Head of caudate nucleus (tissue), 42 donors: Measurements from ENCODE around the gene OGDHL.
"Not testable (repeated sequence)": the region's sequence is repeated elsewhere in the genome, so short reads cannot be mapped to it uniquely, and the experiment has no call there.

Source experiments
- DNase-seq, 42 donors: peaks; one replicate each; pipeline versions ENCODE4 v3.0.0 to v3.0.0-alpha.2; 2020 to 2021; ENCODE audit warnings: mixed read lengths in 7 of 42
- intact Hi-C: fragments of 100-400 bp; cut with DNase I; formaldehyde crosslinking; loops from one replicate; pipeline ENCODE4 v1.15.0; 2022

OGDHL gene

DNA sequence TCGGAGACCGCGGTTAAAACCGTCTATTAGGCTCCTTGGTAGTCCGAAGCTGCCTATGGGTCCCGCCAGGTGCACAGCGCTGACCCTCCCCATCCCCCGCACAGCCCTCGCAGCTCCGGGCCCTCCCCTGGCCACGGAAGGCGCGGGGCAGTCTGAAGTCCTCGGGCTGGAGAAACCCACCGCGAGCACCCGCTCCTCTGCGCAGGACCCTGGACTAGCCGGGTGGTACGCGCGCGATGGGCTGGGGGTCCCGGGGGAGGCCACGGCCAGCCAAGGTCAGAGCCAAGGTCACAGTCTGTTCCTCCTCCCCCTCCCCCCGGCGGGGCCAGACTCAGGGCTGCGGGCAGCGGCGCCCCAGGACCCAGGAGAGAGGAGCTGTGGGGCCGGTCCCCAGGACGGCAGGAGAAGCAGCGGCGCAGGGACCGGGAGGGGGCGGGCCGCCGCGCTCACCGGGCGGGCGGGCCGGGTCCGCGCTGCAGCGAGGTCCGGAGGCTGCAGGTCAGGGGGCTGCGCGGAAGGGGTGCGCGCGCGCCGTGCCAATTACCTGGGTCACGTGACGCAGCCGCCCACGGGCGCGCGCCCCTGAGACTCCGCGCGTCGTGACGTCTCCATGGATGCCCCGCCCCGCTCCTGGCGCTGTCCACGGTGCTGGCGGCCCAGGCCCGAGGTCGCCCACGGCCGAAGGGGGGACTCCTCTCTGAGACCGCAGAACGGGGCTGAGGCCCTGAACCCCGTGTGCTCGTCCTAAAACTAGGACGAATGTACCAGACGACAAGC lies at the start of gene OGDHL:
TSS of gene OGDHL (minus strand) at position 535 of the 777 bp plus-strand sequence. CDS start 3,731 bp downstream, outside the sequence.
- intact Hi-C loops, result no loop called here
- DNase-seq, result peak; percentile 29 to 91 (median 78)

DNA sequence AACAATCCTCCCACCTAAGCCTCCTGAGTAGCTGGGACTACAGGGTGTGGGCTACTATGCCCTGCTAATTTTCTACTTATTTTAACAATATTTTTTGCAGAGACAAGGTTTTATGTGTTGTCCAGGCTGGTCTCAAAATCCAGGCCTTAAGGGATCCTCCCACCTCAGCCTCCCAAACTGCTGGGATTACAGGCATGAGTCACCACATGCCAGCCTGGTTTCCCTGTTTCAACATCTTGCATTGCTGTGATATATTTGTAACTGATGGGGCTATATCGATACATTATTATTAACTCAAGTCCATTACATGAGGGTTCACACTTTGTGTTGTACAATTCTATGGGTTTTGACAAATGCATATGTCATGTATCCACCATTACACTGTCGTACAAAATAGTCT lies 41.9 kb upstream of the OGDHL start:
- intact Hi-C loops, result no loop called here
- DNase-seq, result no peak

GRCh38 chr10:49798275-49798674 lies 36.2 kb upstream of the OGDHL start:
- intact Hi-C loops, result no loop called here
- no peak for DNase-seq

GRCh38 chr10:49791100-49791499 lies 29.0 kb upstream of the OGDHL start:
- no peak for DNase-seq

GRCh38 chr10:49784681-49785080 lies 22.6 kb upstream of the OGDHL start:
- no peak for DNase-seq
- intact Hi-C loops, result no loop called here

More at GRCh38 chr10:49791100-49791499, 29.0 kb upstream of the OGDHL start:
- intact Hi-C loops, result no loop called here

- DNase-seq, result no peak
- intact Hi-C loops, result no loop called here
Observed at GRCh38 chr10:49783645-49784044, 21.5 kb upstream of the OGDHL start.

DNA sequence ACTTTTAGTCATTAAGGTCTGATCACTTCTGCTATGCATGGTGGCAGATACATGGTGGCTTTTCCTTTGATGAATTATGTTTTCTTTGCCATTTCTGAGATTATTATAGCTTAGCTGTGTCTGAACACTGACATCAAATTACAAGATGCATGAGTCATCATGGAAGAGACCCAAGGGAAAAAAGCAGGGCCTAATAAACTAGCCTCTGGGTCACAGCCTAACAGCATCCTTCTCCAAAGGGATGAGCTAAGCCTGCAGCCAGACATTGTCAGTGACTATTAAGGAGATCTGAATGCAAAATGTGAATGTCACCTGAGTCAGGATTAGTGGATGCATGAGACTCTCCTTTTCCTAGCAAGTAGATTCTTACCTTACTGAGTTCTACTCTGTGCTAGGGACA lies 19.1 kb upstream of the OGDHL start:
- DNase-seq, result no peak
- intact Hi-C loops, result no loop called here

GRCh38 chr10:49778197-49778596 lies 16.1 kb upstream of the OGDHL start:
- no peak for DNase-seq
- intact Hi-C loops, result no loop called here

GRCh38 chr10:49776851-49777250 lies 14.7 kb upstream of the OGDHL start:
- intact Hi-C loops, result no loop called here
- DNase-seq, result no peak

DNA sequence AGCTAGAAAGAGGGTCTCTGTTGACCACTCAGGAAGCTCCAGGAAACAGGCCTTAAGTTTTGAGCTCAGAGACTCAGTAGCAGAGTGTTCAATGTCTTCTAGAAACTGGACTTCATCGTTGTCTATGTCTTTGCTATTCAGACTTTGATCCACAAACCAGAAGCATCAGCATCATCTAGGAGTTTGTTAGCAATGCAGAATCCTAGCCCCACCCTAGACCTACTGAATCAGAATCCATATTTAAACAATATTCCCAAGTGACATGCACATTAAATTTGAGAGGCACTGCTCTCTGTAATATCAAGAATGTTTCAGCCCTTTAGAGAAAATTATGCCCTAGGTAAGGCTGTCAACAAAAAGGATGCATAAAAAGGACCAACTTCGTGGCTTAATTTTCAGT lies 12.9 kb upstream of the OGDHL start:
- intact Hi-C loops, result no loop called here
- no peak for DNase-seq

DNA sequence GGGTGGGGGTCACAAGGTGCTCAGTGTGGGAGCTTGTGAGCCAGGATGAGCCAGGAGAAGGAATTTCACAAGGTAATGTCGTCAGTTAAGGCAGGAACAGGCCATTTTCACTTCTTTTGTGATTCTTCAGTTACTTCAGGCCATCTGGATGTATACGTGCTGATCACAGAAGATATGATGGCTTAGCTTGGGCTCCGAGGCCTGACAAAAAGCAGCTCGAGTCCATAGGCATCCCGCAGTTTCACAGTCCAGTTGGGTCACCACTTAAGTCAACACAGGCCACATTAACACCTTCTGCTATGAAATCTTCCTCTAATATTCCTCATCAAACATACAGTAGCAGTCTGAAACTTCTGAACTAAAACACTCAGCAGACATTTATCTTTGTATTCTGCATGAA lies 10.8 kb upstream of the OGDHL start:
- intact Hi-C loops, DNase-seq: not testable (repeated sequence)

GRCh38 chr10:49771046-49771445 lies 8.9 kb upstream of the OGDHL start:
- DNase-seq, intact Hi-C loops: not testable (repeated sequence)

- intact Hi-C loops, result no loop called here
- DNase-seq, result no peak
Observed at GRCh38 chr10:49769692-49770091, 7.6 kb upstream of the OGDHL start.

DNA sequence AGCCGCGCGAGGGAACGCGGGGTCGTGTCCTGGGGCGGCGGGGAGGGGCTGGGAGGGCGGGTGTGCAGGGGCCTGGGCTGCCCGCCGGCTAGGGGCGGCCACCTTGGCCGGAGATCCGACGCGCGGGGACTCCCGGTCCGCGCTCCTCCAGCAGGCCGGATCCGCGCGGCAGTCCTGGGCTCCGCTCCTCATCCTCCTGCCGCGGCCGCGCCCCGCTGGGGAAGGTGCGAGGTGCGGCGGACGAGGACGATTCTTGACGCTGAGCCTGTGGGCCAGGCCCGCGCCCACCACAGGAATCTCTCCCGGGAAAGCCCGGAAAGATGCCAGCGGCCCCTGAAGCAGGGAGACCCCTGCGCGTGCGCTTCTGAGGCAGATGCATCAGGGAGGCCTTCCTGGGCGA lies 6.6 kb upstream of the OGDHL start:
- intact Hi-C loops, result no loop called here
- no peak for DNase-seq

DNA sequence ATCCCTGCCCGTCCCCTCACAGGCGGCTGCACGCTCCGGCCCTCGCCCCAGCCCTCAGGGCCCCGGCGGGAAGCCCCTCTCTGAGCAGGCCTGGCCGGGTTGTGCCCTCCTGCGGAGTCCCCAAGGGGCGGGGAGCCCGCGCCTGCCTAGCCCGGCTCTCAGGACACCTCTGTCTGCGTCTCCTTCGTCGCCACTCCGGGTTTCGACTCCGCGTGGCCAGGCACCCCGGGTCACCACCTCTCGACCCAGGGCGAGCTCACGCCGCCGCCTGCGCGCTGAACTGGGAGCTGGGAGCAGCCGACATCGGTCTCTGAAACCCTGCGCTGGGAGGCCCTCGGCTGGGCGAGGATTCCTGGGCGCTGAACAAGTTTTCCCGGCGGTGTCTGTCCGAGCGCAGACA lies 6.2 kb upstream of the OGDHL start:
- intact Hi-C loops, result no loop called here
- DNase-seq, result no peak

GRCh38 chr10:49767752-49768151 lies 5.6 kb upstream of the OGDHL start:
- no peak for DNase-seq
- intact Hi-C loops, result no loop called here

DNA sequence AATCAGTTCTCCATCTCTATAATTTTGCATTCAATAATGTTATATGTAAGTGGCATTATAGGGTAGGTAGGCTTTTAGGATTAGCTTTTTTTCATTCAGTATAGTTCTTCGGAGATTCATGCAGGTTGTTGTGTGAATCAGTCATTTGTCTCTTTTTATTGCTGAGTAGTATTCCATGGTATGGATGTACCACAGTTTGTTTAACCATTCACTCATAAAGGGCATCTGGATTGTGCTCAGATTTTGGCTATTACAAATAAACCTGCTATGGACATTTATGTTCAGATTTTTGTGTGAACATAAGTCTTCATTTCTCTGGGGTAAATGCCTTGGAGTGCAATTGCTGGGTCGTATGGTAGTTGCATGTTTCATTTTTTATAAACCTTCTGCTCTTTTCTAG lies 4.4 kb upstream of the OGDHL start:
- intact Hi-C loops, result no loop called here
- no peak for DNase-seq

DNA sequence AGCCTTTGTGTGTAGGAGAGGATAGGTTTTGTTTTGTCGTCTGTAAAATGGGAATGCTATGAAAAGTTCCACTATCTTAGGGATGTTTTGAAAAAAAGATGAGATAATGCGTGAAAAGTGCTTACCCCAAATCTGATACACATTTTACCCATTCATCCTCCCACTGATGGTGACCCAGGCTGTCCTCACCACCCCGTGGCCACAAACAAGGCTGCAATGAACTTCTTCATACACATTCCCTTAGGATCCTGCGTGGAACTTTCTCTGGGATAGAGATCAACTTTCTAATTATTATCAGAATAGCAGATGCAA lies 399 bp upstream of the OGDHL start:
- DNase-seq, result no peak
- intact Hi-C loops, result no loop called here

DNA sequence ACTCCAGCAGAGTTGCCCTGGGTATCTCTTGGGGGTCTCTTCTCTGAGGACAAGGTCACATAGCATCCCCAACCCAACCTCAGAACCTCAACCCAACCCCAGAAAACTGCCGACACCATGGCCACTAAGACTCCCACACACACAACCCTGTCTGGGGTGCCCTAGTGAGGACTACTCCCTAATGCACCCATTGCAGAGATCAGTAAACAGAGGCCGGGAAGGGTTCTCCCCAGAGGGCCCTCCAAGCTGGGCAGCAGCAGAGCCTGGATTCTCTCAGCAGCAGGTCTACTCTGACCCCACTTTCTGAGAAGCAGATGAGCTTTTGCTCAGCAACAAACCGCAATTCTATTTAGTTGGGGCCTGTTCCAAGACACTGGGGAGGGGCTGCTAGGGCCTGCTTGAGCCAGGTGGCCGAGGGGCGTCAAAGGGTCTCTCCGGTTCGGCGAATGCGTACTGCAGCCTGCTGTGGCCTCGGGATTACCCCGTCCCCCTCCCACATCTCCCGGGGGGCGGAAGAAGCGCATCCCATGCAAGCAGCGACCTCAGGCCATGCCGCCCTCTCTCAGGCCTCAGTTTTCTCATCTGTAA lies 828 bp downstream of the OGDHL start:
- DNase-seq, result no peak
- intact Hi-C loops, result no loop called here

- intact Hi-C loops, result no loop called here
Observed at GRCh38 chr10:49760789-49761188, 1.3 kb downstream of the OGDHL start.

More at GRCh38 chr10:49760789-49761188, 1.3 kb downstream of the OGDHL start:
- peak in 1 of 42 donors; percentile 23 for DNase-seq
